ENCODE data around the gene NKX2-3. TPM values are rescaled to one million over a fixed set of nuclear protein-coding genes. Genes with fewer than 3 reads are reported as not detected.

NKX2-3 gene
- total RNA-seq, 4 donors from 2014 or later, result 0.54 TPM; not detected in 3

GRCh38 chr10:99526861-99527504 is 5.8 kb upstream of the NKX2-3 start:
- Histone ChIP-seq H3K27ac (no peak overlapping the region), H3K4me3 (no peak overlapping the region), H3K27me3 (peaks cover 100% of the 10 kb centered on the region), H3K36me3 (no peaks in the 10 kb centered on the region), H3K9me3 (peaks cover 0 to 4% (median 0%) of the 10 kb centered on the region in 3 donors), H3K4me1 (peaks cover 0 to 39% (median 3%) of the 10 kb centered on the region in 3 donors)
- 31 to 35% methylated on average over 11 to 12 of the region's 24 CpGs for WGBS, 2 donors (ENCODE audit: low coverage in 1 of 2)
- ATAC-seq, result no peak
- TF ChIP-seq EP300 (IDR thresholded peaks at IDR 0.05) (no peak), POLR2AphosphoS5 (IDR thresholded peaks at IDR 0.05) (no peak), POLR2A (IDR thresholded peaks at IDR 0.05) (no peak)
- TF ChIP-seq, protein P1, sequence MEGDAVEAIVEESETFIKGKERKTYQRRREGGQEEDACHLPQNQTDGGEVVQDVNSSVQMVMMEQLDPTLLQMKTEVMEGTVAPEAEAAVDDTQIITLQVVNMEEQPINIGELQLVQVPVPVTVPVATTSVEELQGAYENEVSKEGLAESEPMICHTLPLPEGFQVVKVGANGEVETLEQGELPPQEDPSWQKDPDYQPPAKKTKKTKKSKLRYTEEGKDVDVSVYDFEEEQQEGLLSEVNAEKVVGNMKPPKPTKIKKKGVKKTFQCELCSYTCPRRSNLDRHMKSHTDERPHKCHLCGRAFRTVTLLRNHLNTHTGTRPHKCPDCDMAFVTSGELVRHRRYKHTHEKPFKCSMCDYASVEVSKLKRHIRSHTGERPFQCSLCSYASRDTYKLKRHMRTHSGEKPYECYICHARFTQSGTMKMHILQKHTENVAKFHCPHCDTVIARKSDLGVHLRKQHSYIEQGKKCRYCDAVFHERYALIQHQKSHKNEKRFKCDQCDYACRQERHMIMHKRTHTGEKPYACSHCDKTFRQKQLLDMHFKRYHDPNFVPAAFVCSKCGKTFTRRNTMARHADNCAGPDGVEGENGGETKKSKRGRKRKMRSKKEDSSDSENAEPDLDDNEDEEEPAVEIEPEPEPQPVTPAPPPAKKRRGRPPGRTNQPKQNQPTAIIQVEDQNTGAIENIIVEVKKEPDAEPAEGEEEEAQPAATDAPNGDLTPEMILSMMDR (IDR thresholded peaks at IDR 0.05), result no peak

DNA sequence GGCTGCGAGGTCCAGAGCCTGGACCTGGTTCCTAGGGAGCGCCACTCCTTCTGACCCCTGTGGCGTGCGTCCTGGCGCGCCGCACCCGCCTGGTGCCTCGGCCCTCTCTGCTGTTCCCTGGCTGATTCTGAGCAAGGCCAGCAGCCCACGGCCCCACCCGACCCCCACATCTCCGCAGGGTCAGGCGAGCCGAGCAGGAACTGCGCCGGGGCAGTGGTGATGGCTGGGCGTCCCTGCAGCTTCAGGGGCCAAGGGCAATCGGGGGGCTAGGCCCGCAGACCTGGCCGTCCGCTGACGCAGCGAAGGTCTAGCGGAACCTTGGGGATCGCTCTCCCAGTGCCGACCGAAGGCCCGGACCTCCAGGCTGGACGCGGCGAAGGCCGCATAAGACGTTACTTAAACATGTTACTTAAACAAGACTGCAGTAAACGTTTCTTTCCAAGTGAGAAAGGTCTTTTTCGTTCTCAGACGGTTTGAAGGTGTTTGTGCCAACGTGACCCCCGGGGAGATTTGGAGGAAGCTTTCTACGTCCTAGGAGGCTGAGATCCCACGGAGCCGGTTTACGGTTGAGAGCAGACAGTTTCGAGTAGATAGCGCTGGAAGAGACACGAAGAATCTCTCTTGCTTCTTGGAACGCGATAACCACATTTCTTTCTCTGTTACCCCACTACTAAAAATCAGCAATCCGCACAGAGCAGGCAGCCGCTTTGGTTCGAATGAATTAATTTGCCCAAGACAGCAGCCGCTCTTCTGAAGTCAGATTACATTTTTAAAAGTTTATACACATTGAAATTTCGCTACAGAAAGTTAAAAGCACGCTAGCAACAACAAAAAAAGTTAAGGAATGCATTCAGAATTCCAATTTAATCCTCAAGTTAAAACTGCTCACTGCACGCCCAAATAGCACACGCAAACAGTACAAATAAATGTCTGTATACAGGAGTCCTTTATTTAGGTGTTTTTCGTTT is 4.9 kb upstream of the NKX2-3 start:
- ATAC-seq, result no peak
- H3K4me3 ChIP-seq, result no peak overlapping the region
- peaks cover 0 to 38% (median 0%) of the 10 kb centered on the region in 3 donors for H3K4me1 ChIP-seq
- TF ChIP-seq EP300 (IDR thresholded peaks at IDR 0.05), result no peak
- TF ChIP-seq POLR2A (IDR thresholded peaks at IDR 0.05), result no peak
- TF ChIP-seq, protein P1 (IDR thresholded peaks at IDR 0.05), result no peak
- no peak for TF ChIP-seq POLR2AphosphoS5 (IDR thresholded peaks at IDR 0.05)
- no peaks in the 10 kb centered on the region for H3K36me3 ChIP-seq
- H3K9me3 ChIP-seq, result peaks cover 0 to 4% (median 0%) of the 10 kb centered on the region in 3 donors
- no peak overlapping the region for H3K27ac ChIP-seq
- peaks cover 100% of the 10 kb centered on the region for H3K27me3 ChIP-seq
- WGBS, 2 donors (ENCODE audit: low coverage in 1 of 2), result 13 to 15% methylated on average over 18 to 21 of the region's 56 CpGs

GRCh38 chr10:99528494-99529441 is 4.0 kb upstream of the NKX2-3 start:
- no peaks in the 10 kb centered on the region for H3K36me3 ChIP-seq
- TF ChIP-seq POLR2AphosphoS5 (IDR thresholded peaks at IDR 0.05), result no peak
- no peak for TF ChIP-seq POLR2A (IDR thresholded peaks at IDR 0.05)
- TF ChIP-seq, protein P1 (IDR thresholded peaks at IDR 0.05), result no peak
- no peak for TF ChIP-seq EP300 (IDR thresholded peaks at IDR 0.05)
- H3K4me3 ChIP-seq, result no peak overlapping the region
- H3K27ac ChIP-seq, result no peak overlapping the region
- peaks cover 0 to 4% (median 0%) of the 10 kb centered on the region in 3 donors for H3K9me3 ChIP-seq
- H3K4me1 ChIP-seq, result peaks cover 0 to 38% (median 0%) of the 10 kb centered on the region in 3 donors
- WGBS, 2 donors (ENCODE audit: low coverage in 1 of 2), result 14 to 19% methylated on average over 10 of the region's 10 CpGs
- ATAC-seq, result no peak
- H3K27me3 ChIP-seq, result peaks cover 100% of the 10 kb centered on the region

DNA sequence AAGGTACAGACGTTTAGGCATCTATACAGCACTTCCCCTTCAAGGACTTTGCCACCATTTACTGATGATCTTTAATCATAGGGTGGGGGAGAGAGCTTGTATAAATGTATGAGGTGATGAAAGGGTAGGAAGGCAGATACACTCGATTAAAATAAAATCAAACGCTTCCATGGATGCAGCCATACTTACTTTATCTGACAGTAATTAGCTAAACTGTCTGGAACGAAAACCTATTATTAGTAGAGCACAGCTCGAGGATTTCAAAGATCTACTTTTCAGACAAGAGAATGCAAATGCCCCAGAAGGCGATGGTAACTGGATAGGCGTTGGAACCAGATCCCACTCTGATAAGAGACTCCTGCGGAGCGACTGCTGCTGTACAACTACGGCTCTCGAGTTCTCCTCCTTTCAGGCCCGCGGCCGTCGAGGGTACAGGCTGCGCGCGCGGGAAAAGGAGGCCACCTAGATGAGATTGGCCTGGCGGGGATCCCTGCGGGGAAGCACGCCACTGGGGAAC is 3.1 kb upstream of the NKX2-3 start:
- Histone ChIP-seq H3K36me3 (no peaks in the 10 kb centered on the region), H3K4me1 (peaks cover 0 to 43% (median 0%) of the 10 kb centered on the region in 3 donors), H3K27ac (no peak overlapping the region), H3K4me3 (no peak overlapping the region), H3K27me3 (peaks cover 100% of the 10 kb centered on the region), H3K9me3 (peaks cover 0 to 4% (median 0%) of the 10 kb centered on the region in 3 donors)
- ATAC-seq, result no peak
- TF ChIP-seq, protein P1 (IDR thresholded peaks at IDR 0.05), result no peak
- TF ChIP-seq POLR2A (IDR thresholded peaks at IDR 0.05) (no peak), EP300 (IDR thresholded peaks at IDR 0.05) (no peak), POLR2AphosphoS5 (IDR thresholded peaks at IDR 0.05) (no peak)
- WGBS, 2 donors (ENCODE audit: low coverage in 1 of 2), result 9 to 16% methylated on average over 4 to 13 of the region's 22 CpGs
